ENCODE data around the gene PPP2R1A.
"Not testable (repeated sequence)": the region's sequence is repeated elsewhere in the genome, so short reads cannot be mapped to it uniquely, and the experiment has no call there.

The PPP2R1A gene

DNA sequence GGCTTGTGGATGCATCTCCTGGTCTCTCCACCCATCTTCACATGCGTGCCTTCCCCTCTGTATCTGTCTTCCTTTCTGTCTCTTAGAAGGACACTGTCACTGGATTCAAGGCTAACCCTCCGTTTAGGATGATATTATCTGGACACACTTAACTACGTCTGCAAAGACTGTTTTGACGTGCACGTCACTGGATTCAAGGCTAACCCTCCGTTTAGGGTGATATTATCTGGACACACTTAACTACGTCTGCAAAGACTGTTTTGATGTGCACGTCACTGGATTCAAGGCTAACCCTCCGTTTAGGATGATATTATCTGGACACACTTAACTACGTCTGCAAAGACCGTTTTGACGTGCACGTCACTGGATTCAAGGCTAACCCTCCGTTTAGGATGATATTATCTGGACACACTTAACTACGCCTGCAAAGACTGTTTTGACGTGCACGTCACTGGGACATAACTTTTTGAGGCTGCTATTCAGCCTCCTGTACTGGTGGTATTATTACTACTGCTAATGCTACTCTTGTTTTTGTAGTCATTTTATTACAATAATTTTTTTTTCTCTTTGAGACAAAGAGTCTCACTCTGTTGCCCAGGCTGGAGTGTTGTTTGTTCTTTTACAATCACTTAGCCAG lies 11.0 kb downstream of the PPP2R1A start:
- DNase-seq (ENCODE audit: low read depth) = not testable (repeated sequence)

DNA sequence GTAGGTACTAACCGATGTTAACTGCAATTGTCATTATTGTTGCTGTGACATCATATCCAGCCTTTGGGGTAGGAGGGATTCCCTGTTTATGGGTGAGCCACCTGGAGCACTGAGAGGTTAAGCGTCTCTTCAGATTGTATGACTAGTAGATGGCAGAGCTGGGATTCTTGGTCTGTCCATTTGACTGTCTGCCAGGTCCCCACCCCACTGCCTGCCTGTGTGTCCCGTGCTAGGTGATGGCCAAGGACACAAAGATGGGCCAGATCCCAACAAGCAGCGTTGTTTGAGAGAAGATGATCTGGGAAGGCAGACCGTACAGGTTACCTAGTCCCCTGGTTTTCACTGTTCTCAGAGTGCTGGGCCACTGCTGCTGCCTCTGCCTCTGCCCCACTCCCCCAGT lies 16.6 kb downstream of the PPP2R1A start:
- no peak for DNase-seq (ENCODE audit: low read depth)

DNA sequence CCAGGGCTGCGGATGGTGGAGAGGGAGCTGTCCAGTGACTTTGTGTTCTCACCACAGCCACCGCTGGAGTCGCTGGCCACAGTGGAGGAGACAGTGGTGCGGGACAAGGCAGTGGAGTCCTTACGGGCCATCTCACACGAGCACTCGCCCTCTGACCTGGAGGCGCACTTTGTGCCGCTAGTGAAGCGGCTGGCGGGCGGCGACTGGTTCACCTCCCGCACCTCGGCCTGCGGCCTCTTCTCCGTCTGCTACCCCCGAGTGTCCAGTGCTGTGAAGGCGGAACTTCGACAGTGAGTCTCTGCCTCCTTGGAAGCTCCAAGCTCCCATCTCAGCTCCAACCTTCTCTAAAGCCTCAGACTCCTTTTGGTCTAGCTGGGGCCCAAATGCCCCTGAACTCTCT lies 21.4 kb downstream of the PPP2R1A start:
- DNase-seq (ENCODE audit: low read depth) = no peak

DNA sequence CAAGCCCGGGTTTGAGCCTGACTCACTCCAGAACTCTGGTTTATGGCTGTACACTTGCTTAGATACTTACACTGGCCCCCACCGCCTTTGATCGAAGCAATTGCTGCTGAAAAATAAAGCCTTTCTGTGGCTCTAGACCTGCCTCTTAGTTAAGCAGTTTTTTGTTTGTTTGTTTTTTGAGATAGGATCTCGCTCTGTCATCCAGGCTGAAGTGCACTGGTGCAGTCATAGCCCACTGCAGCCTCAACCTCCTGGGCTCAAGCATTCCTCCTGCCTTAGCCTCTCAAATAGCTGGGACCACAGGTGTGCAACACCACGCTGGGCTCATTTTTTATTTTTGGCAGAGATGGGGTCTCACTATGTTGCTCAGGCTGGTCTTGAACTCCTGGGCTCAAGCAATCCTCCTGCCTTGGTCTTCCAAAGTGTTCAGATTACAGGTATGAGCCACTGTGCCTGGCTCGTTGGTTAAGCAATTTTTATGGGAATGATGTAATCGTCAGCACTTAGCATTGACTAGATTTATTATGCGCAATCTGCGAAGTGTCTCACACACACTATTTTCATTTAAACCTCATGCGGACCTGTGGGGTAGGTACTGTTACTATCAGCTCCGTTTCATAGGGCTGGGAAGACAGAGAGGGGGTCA lies 22.2 kb downstream of the PPP2R1A start:
- no peak for DNase-seq (ENCODE audit: low read depth)

DNA sequence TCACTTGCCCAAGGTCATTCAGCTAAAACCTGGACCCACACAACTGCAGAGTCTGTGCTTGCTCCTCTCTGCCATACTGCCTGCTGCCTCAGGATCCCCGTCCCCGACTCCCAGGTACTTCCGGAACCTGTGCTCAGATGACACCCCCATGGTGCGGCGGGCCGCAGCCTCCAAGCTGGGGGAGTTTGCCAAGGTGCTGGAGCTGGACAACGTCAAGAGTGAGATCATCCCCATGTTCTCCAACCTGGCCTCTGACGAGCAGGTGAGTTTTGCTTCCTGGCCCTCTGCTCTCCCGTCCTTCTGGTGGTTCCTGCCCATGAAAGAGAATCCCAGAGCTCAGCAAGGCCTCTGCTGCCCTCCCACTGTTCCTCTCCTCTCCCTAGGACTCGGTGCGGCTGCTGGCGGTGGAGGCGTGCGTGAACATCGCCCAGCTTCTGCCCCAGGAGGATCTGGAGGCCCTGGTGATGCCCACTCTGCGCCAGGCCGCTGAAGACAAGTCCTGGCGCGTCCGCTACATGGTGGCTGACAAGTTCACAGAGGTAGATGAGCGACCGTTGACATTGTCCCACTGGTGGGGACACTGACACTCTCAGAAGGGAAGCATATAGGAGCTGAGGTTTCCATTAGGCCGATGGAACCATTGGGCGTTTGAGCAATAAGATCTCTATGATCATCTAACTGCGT lies 22.9 kb downstream of the PPP2R1A start:
- no peak for DNase-seq (ENCODE audit: low read depth)

DNA sequence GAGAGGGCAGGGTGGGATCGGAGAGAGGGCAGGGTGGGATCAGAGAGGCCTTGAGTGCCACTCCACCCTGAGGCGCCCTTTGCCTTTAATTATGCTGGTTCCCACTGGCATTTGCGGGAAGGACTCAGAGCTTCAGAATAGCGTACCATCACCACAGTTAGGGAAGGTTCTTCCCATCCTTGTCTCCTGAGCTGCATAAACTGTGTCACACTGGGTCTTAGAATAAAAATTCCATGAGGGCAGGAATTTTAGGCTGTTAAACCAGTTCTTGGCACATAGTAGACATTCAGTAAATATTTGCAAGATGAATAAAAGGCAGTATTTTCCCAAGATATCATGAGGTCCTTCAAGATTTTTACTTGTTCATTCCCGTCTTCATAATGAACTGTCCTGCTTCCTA lies 24.4 kb downstream of the PPP2R1A start:
- DNase-seq (ENCODE audit: low read depth) = no peak

DNA sequence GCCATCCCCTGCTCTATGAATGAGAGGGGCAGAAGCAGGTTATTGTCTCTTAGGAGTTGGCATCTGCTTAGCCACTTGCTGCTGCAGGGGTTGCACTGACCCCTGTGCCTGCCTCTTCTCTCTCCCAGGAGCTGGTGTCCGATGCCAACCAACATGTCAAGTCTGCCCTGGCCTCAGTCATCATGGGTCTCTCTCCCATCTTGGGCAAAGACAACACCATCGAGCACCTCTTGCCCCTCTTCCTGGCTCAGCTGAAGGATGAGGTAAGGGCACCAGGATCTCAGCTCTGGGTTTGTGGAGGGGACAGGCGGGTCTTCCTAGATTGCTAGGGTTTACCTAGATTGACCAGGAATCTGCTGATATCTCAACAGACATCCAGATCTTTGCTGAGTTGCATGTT lies 26.5 kb downstream of the PPP2R1A start:
- DNase-seq (ENCODE audit: low read depth) = no peak

DNA sequence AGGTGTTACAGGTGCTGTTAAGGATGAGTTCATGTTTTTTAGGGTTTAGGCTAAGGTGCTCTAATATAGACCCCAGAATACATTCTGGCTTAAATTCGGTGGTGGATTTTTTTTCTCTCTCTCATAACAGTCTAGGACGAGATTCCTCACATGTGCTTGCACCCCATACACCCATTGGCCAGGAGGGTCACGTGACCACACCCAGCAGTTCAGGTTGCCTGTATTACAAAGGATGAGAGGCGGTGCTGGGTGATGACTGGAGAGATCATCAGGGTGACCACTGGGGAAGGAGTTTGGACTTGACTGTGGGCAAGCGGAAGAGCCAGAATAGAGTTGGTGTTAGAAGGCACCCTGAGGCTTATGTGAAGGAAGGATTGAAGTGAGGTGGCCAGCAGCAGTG lies 27.7 kb downstream of the PPP2R1A start:
- DNase-seq (ENCODE audit: low read depth) = no peak

DNA sequence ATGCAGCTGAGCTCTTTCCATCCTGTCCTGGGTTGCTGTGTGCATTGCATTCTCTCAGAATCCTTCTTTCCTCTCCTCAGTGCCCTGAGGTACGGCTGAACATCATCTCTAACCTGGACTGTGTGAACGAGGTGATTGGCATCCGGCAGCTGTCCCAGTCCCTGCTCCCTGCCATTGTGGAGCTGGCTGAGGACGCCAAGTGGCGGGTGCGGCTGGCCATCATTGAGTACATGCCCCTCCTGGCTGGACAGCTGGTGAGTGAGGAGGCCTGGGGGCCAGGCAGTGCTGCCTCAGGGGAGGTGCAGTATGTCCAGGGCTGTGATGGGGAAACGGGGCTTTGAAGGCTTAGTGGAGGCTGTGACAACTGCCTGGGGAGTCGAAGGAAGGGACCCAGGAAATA lies 29.8 kb downstream of the PPP2R1A start:
- no peak for DNase-seq (ENCODE audit: low read depth)

DNA sequence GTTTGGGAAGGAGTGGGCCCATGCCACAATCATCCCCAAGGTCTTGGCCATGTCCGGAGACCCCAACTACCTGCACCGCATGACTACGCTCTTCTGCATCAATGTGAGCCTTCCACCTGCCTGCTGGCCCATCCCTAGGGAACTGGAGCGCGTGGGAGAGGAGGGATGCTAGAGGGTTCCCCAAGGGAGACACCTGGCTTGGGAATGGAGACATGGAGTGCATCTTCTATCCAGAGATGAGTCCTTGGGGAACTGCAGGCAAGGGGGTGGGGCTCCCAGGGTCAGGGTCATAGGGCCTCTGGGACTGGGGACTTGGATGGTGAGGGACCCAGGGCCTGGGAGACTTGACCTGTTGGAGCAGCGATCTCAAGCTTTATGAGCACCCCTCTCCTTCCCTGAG lies 31.2 kb downstream of the PPP2R1A start:
- no peak for DNase-seq (ENCODE audit: low read depth)

DNA sequence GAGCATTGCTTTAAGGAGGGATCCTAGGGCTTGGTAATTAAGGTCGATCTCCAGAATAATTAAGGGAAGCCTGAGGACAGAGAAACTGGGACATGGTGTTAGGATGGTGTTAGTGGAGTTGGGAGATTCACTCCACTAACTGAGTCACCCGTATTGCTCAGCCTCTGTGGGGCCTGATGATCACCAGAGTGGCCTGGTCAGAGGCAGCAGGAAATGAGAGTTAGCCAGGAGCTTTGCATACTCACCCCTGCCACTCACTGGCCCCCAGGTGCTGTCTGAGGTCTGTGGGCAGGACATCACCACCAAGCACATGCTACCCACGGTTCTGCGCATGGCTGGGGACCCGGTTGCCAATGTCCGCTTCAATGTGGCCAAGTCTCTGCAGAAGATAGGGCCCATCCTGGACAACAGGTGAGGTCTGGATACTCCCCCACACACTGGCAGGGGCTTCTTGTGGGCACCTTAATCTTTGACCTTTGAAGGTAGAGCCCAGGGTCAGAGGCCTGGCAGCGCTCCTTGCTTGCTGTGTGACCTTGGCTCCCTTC lies 32.1 kb downstream of the PPP2R1A start:
- DNase-seq (ENCODE audit: low read depth) = no peak

DNA sequence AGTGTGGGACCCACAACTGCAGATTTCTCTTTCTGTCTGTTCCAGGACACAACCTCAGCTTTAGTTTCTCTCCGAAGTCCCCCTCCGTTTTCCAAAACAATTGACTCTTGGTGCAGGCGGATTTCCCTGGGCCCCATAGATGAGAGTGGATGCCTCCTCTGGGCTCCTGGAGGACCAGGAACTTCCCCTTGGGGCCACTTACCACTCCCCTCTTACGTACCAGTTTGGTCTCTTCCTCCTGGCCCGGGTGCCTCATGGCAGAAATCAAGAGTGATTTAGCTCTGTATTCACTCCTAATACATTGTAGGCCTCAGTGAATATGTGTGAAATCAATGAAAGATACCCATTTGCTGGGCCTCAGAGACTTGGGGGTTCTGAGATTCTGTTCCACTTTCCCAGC lies 34.4 kb downstream of the PPP2R1A start:
- no peak for DNase-seq (ENCODE audit: low read depth)

DNA sequence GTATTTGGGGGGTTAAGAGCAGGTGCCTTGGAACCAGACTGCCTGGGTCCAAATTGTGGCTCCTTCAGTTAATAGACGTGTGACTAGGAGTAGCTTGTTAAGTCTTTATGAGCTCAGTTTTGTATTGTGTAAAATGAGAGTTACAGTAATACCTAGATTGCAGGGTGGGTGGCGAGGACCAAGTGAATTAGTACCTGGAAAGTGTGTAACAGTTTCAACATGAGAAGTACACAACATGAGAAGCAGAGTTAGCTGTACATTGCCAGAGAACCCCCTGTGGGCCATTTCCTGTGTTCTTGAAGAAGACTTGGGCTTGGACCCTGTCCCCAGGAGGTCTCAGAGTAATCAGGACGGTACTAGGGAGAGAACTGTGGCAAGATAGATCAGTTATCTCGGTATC lies 36.8 kb downstream of the PPP2R1A start:
- no peak for DNase-seq (ENCODE audit: low read depth)

DNA sequence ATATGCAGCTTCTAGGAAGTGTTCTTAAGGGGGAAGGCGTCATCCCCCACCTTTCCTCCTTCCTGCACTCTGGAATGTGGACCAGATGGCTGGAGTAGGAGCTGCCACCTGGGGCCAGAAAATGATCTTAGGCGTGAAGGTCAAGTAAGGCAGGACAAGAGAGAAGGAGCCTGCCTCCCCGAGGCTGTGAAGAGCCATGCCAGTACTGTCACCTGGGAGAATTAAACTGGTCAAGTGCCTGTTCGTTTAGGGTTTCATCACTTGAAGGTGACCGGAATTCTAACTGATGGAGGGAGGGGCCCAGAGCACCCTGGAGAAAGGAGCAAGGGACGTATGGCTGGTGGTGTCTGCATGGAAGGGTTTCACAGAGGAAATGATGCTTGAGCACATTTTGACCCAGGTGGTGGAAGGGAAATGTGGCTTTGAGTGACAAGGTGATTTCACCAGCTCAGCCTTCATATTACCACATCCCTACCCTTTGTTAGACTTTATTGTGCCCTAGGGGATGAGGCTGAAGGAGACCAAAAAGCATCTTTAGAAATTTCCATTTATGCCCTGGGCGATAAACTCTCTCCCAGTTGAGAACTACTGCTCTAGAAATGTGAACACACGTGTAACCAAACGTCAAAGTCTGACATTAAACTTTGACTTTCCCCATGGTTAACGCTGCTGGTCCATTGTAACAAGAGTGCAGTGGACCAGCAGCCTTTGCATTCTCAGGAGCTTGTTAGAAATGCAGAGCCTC lies 37.5 kb downstream of the PPP2R1A start:
- no peak for DNase-seq (ENCODE audit: low read depth)

DNA sequence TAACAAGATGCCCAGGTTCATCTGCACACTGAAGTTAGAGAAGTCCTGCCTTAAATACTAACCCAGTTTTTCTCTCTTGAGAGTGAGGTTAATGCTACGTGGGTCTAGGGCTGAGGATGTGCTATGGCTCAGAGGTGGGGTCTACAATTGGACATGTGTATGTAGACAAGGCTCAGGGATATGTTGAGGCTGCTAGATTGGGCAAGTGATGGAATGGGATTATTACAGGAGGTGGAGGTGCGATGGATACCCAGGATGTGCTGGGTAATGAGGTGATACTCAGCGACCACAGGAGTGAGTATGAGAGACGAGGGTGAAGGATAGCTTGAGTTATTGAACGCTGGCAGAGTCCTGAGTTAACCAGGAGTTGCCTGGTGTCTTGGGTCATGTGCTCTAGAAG lies 38.1 kb downstream of the PPP2R1A start:
- DNase-seq (ENCODE audit: low read depth) = no peak

DNA sequence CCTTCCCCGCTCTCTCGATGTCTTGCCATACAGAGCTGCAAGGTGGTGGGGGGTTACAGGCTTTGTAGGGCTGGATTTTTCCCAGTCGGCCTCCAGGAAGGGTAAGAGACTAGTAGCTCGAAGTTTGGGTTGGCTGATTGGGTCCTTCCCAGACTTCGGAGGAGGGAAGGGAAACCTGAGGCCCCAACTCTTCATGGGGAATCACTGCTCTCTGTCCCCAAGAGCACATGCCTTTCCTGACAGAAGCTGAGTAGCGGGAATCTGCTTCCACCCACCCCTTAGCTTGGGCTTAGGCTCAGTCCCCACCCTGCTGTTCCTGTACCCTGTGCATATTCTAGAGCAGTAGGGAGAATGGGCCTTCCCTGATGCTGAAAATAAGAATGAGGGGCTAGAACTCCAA lies 39.7 kb downstream of the PPP2R1A start:
- no peak for DNase-seq (ENCODE audit: low read depth)

DNA sequence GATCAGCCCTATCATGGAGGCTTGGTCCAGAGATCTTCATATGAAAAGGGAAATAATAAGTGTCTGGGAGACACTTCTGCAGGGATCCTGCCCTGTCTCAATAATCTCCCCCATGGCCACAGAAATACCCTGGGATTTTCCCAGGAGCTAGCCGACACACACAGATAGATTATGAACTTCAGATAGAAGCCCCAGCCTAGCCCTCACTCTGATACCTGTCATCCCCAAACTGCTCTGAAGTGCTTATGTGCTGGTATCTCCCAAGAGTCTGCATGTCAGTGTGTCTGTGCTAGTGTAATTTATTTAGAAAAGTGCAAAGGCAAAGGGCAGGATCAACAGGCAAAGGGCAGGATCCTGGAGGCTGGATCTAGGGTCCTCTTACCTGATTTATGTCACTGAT lies 40.8 kb downstream of the PPP2R1A start:
- no peak for DNase-seq (ENCODE audit: low read depth)

DNA sequence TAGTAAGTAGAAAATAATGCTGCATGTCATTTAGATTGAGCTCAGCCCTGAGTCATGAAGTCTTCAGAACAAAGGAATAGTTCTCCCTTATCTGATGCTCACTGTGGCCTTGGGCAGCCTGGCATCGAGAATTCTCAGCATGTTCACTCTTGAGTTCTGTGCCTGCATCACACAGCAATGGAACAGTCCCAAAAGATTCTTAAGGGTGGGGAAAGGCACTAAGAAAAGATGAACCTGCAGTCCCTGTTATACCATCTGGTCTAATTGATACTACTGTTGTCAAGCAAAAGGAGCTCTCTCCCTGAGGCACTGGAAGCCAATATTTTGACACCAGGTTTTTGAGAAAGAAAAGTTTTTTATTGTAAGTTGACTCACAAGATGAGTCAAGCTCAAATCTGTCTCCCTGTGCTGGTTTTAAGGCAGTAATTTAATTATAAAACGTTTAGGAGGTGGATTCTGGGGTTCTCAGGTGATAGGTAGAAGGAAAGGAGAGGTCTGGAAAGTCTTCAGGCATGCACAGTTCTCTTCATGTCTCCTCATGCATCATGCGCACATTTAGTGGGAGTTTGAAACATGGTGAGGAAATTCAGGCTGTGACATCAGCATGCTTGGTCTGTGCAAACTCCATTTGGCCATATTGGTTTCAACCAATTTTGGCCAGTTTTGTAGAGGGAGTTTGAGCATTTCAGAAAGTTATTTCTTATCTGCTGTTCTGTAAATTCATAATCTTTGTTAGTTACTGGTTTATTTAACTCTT lies 41.5 kb downstream of the PPP2R1A start:
- no peak for DNase-seq (ENCODE audit: low read depth)

DNA sequence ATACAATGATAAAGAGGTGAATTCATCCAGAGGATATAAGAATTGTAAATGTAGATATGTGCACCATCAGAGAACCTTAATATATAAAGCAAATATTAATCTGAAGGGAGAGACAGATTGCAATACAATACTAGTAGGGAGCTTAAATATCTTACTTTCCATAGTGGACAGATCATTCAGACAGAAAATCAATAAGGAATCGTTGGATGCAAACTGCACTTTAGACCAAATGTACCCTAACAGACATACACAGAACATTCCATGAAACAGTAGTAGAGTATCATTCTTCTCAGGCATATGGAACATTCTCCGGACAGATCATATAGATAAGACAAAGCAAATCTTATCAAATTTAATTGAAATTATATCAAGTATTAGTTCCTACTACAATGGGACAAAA lies 44.6 kb downstream of the PPP2R1A start:
- no peak for DNase-seq (ENCODE audit: low read depth)

DNA sequence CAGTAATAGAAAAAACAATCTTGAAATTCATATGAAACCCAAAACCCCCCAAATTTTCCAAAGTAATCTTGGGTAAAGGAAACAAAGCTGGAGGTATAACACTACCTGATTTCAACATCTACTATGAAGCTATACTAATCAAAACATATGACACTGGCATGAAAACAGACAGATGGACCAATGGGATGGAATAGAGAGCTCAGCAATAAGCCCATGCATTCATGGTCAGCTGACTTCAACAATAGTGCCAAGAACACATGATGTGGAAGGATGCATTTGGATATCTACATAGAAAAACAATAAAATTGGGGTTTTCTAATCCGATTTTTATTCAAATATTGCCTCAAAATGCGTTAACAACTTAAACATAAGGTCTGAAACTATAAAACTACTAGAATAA lies 47.3 kb downstream of the PPP2R1A start:
- DNase-seq (ENCODE audit: low read depth) = no peak

DNA sequence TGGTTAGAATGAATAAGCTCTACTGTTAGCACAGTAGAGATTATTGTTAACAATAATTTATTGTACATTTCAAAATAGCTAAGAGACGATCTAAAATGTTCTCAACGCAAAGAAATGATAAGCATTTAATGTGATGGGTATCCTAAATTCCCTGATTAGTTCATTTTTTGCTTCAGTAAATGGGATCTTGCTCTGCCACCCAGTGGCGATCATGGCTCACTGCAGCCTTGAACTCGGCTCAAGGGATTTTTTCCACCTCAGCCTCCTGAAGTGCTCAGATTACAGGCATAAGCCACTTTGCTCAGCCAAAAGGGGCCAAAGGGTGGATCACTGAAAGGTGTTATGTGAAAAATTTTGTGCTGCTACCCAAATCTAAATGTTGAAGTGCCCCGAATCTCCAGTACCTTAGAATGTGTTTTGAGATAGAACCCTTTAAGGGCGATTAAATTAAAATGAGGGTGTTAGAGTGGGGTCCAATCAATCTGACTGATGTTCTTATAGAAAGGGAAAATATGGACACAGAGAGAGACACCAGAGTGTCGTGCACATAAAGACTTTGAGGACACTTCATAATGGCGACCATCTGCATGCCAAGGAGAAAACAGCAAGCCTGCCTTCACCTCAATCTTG lies 48.0 kb downstream of the PPP2R1A start:
- peak; percentile 10 for DNase-seq (ENCODE audit: low read depth)
